Measurements from ENCODE around the gene SESN2. TPM values are rescaled to one million over a fixed set of nuclear protein-coding genes. Genes with fewer than 3 reads are reported as not detected.

SESN2 gene
- total RNA-seq (2014; rRNA removed) (6.9 and 10.7 TPM in 2 replicates), Bru-seq, nascent RNA (percentile 95 among the genes with signal in this experiment), BruChase-seq, experiment 1, labeled RNA remaining after a 6-hour chase (percentile 82 among the genes with signal in this experiment), BruChase-seq, experiment 2, labeled RNA remaining after a 2-hour chase (percentile 90 among the genes with signal in this experiment)
- long read RNA-seq, transcript SESN2-201 (10 exons, 3,453 nt): major isoform, 72 of 128 reads
- long read RNA-seq, partial matches to known transcripts: 24 of 128 reads
- long read RNA-seq, other reads (novel, unspliced or antisense): 32 of 128 reads

GRCh38 chr1:28259252-28259933 lies at the start of gene SESN2:
Gene SESN2 (plus strand): TSS chr1:28259518. CDS start chr1:28259848, 330 bp downstream.
- CTCF ChIA-PET: no interaction called here
- H3K27ac ChIP-seq (ENCODE audit: low read length): peak within 1 kb of the TSS; percentile 80
- no peaks in the 10 kb centered on the region for H3K36me3 ChIP-seq (ENCODE audit: low read depth, low read length)
- peak within 1 kb of the TSS; percentile 72 for H3K9ac ChIP-seq (ENCODE audit: low read length)
- DNase-seq: peak; percentile 99
- TF ChIP-seq EZH2phosphoT487 (IDR thresholded peaks at IDR 0.05; ENCODE audit: borderline replicate concordance, low read length) (no peak), CTCF (conservative IDR thresholded peaks at IDR 0.05; ENCODE audit: low read depth, low read length) (no peak), EZH2 (IDR thresholded peaks at IDR 0.05; ENCODE audit: low read length, unreplicated experiment) (no peak)
- peak within 1 kb of the TSS; percentile 81 for H2AFZ ChIP-seq (ENCODE audit: low read length)
- H3K4me1 ChIP-seq (ENCODE audit: insufficient read depth, low read length): peaks cover 17% of the 10 kb centered on the region
- POLR2A ChIA-PET (ENCODE audit: unreplicated experiment): interaction anchor here (0.8 to 0.9 kb wide), 2 partner anchors 10 kb away, joined by 3 to 6 read pairs; no protein-coding TSS in a partner anchor
- H3K79me2 ChIP-seq (ENCODE audit: low read length): peaks cover 44% of the 10 kb centered on the region
- no peaks in the 10 kb centered on the region for H3K9me3 ChIP-seq (ENCODE audit: low read length)
- peak within 1 kb of the TSS; percentile 95 for H3K4me2 ChIP-seq (ENCODE audit: low read length)
- intact Hi-C loops (cut with micrococcal nuclease): loop anchor here (1.0 kb wide), 1 partner anchor 10 kb away; no protein-coding TSS in a partner anchor
- H3K4me3 ChIP-seq (ENCODE audit: low read length): peak within 1 kb of the TSS; percentile 100
- H3K27me3 ChIP-seq (ENCODE audit: low read length): no peaks in the 10 kb centered on the region
- no TSS peak for BruUV-seq (replicated peaks)
- H3F3A ChIP-seq (ENCODE audit: low read length, unreplicated experiment): no peaks in the 10 kb centered on the region
- ATAC-seq: peak; percentile 87
- H4K20me1 ChIP-seq (ENCODE audit: low read length): peaks cover 8% of the 10 kb centered on the region
- no peaks in the 10 kb centered on the region for H3K9me2 ChIP-seq (replicated peaks; ENCODE audit: low read length)

DNA sequence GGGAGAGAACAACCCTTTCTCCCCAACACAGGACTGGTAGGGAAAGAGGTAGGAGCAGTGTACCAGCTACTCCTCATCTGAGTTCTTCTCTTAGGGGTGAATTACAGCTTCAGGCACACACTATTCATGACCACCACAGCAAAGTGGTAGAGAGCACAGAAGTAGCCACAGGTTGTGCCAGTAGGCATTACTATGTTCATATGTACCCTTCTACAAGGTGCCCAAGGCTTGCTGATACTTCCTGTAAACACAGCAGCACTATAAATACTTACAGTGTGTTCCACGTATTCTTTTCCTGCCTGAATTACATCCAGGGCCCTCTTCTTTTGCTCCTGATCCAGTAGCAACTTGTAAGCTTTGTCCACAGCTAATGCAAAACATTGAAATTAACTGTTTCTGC lies 49.6 kb upstream of the SESN2 start:
- no peak for ATAC-seq
- intact Hi-C loops (cut with micrococcal nuclease): loop anchor here (1.0 to 10.0 kb wide), 3 partner anchors 118 to 355 kb away; no protein-coding TSS in a partner anchor
- no peak for TF ChIP-seq CTCF (conservative IDR thresholded peaks at IDR 0.05; ENCODE audit: low read depth, low read length)
- TF ChIP-seq EZH2 (IDR thresholded peaks at IDR 0.05; ENCODE audit: low read length, unreplicated experiment): no peak
- no peak for TF ChIP-seq EZH2phosphoT487 (IDR thresholded peaks at IDR 0.05; ENCODE audit: borderline replicate concordance, low read length)

More for the DNA sequence above, 49.6 kb upstream of the SESN2 start:
- H3F3A ChIP-seq (ENCODE audit: low read length, unreplicated experiment): peaks cover 8% of the 10 kb centered on the region
- H3K4me3 ChIP-seq (ENCODE audit: low read length): no peak overlapping the region
- no peak for DNase-seq
- no TSS peak for BruUV-seq (replicated peaks)
- H3K9ac ChIP-seq (ENCODE audit: low read length): no peak overlapping the region
- ChIA-PET CTCF (interaction anchor here (0.6 to 2.0 kb wide), 3 partner anchors 105 to 158 kb away, joined by 3 to 18 read pairs (median 5); no protein-coding TSS in a partner anchor), POLR2A (ENCODE audit: unreplicated experiment) (interaction anchor here (0.6 kb wide), 1 partner anchor 98 kb away, joined by 3 read pairs; no protein-coding TSS in a partner anchor)
- H3K36me3 ChIP-seq (ENCODE audit: low read depth, low read length): peaks cover 32% of the 10 kb centered on the region
- H3K9me3 ChIP-seq (ENCODE audit: low read length): no peaks in the 10 kb centered on the region
- H3K9me2 ChIP-seq (replicated peaks; ENCODE audit: low read length): no peaks in the 10 kb centered on the region
- H3K27me3 ChIP-seq (ENCODE audit: low read length): no peaks in the 10 kb centered on the region
- H3K27ac ChIP-seq (ENCODE audit: low read length): no peak overlapping the region
- H3K4me1 ChIP-seq (ENCODE audit: insufficient read depth, low read length): no peaks in the 10 kb centered on the region
- no peaks in the 10 kb centered on the region for H3K79me2 ChIP-seq (ENCODE audit: low read length)
- no peak overlapping the region for H2AFZ ChIP-seq (ENCODE audit: low read length)
- no peaks in the 10 kb centered on the region for H4K20me1 ChIP-seq (ENCODE audit: low read length)
- H3K4me2 ChIP-seq (ENCODE audit: low read length): no peak overlapping the region
